SK-N-SH (cell line): Measurements from ENCODE around the gene PRSS48.

Source experiments
- ELF1 ChIP-seq: IDR thresholded peaks from 2 replicates; pipeline ENCODE4 v1.4.0; 2012
- JUND ChIP-seq: IDR thresholded peaks from 2 replicates; pipeline ENCODE4 v1.4.0; 2012
- MXI1 ChIP-seq: IDR thresholded peaks from 2 replicates; pipeline ENCODE4 v1.6.1; 2012; ENCODE audit warnings: mild to moderate bottlenecking, low read depth, low read length, improper control_type of control experiment
- POLR2AphosphoS5 ChIP-seq: IDR thresholded peaks from 2 replicates; pipeline ENCODE4 v1.6.1; 2012; ENCODE audit warnings: low read depth, low read length
- RAD21 ChIP-seq: IDR thresholded peaks from 2 replicates; pipeline ENCODE4 v1.6.1; 2012; ENCODE audit warnings: mild to moderate bottlenecking, low read length
- RFX5 ChIP-seq: IDR thresholded peaks from 2 replicates; pipeline ENCODE4 v1.6.1; 2012; ENCODE audit warnings: mild to moderate bottlenecking, improper control_type of control experiment, low read length
- SMC3 ChIP-seq: IDR thresholded peaks from 2 replicates; pipeline ENCODE4 v1.6.1; 2012; ENCODE audit warnings: low read depth, low read length, improper control_type of control experiment
- TEAD4 ChIP-seq: IDR thresholded peaks from 2 replicates; pipeline ENCODE4 v1.4.0; 2012; ENCODE audit warnings: mild to moderate bottlenecking, borderline replicate concordance; ENCODE audit not compliant: insufficient read depth
- YY1 ChIP-seq: IDR thresholded peaks from 2 replicates; pipeline ENCODE4 v1.4.0; 2012; ENCODE audit warnings: low read depth, mild to moderate bottlenecking
- TF ChIP-seq, protein P1 (sequence below): fragments of 200-600 bp; sonication (generic); IDR thresholded peaks from 2 replicates; pipeline ENCODE4 v1.6.1; 2017; ENCODE audit warnings: antibody characterized with exemption, mild to moderate bottlenecking, moderate library complexity
- TF ChIP-seq, protein P2 (sequence below): IDR thresholded peaks from 2 replicates; pipeline ENCODE4 v1.4.0; 2012; ENCODE audit warnings: low read depth
- TF ChIP-seq, protein P3 (sequence below): fragments of 150-350 bp; IDR thresholded peaks from 2 replicates; pipeline ENCODE4 v1.6.1; 2016; ENCODE audit warnings: mild to moderate bottlenecking, low read depth, low read length
- TF ChIP-seq, protein P4 (sequence below): IDR thresholded peaks from 2 replicates; pipeline ENCODE4; 2012
- TF ChIP-seq, protein P5 (sequence below): IDR thresholded peaks from 2 replicates; pipeline ENCODE4 v1.6.1; 2012; ENCODE audit warnings: mild to moderate bottlenecking, low read depth, low read length, moderate library complexity

DNA sequence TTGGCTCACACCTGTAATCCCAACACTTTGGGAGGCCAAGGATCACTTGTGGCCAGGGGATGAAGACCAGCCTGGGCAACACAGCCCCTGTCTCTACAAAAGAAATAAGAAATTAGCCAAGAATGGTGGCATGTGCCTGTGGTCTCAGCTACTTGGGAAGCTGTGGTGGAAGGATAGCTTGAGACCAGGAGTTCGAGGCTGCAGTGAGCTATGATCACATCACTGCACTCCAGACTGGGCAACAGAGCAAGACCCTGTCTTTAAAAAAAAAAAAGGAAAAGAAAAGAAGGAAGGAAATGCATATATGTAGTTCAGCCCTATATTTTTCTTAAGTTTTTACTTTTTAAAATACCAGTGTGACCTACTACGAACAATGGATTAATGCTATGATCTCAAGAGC is 15.1 kb downstream of the PRSS48 start:
- TF ChIP-seq RAD21 (no peak), RFX5 (no peak), TEAD4 (no peak), MXI1 (no peak), JUND (no peak), SMC3 (no peak), POLR2AphosphoS5 (no peak), ELF1 (no peak), YY1 (no peak)
- TF ChIP-seq, protein P1, sequence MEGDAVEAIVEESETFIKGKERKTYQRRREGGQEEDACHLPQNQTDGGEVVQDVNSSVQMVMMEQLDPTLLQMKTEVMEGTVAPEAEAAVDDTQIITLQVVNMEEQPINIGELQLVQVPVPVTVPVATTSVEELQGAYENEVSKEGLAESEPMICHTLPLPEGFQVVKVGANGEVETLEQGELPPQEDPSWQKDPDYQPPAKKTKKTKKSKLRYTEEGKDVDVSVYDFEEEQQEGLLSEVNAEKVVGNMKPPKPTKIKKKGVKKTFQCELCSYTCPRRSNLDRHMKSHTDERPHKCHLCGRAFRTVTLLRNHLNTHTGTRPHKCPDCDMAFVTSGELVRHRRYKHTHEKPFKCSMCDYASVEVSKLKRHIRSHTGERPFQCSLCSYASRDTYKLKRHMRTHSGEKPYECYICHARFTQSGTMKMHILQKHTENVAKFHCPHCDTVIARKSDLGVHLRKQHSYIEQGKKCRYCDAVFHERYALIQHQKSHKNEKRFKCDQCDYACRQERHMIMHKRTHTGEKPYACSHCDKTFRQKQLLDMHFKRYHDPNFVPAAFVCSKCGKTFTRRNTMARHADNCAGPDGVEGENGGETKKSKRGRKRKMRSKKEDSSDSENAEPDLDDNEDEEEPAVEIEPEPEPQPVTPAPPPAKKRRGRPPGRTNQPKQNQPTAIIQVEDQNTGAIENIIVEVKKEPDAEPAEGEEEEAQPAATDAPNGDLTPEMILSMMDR, result no peak
- TF ChIP-seq, protein P2, sequence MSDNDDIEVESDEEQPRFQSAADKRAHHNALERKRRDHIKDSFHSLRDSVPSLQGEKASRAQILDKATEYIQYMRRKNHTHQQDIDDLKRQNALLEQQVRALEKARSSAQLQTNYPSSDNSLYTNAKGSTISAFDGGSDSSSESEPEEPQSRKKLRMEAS, result no peak
- TF ChIP-seq, protein P3, sequence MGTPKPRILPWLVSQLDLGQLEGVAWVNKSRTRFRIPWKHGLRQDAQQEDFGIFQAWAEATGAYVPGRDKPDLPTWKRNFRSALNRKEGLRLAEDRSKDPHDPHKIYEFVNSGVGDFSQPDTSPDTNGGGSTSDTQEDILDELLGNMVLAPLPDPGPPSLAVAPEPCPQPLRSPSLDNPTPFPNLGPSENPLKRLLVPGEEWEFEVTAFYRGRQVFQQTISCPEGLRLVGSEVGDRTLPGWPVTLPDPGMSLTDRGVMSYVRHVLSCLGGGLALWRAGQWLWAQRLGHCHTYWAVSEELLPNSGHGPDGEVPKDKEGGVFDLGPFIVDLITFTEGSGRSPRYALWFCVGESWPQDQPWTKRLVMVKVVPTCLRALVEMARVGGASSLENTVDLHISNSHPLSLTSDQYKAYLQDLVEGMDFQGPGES, result no peak
- TF ChIP-seq, protein P4, sequence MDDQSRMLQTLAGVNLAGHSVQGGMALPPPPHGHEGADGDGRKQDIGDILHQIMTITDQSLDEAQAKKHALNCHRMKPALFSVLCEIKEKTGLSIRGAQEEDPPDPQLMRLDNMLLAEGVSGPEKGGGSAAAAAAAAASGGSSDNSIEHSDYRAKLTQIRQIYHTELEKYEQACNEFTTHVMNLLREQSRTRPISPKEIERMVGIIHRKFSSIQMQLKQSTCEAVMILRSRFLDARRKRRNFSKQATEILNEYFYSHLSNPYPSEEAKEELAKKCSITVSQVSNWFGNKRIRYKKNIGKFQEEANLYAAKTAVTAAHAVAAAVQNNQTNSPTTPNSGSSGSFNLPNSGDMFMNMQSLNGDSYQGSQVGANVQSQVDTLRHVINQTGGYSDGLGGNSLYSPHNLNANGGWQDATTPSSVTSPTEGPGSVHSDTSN, result no peak
- TF ChIP-seq, protein P5, sequence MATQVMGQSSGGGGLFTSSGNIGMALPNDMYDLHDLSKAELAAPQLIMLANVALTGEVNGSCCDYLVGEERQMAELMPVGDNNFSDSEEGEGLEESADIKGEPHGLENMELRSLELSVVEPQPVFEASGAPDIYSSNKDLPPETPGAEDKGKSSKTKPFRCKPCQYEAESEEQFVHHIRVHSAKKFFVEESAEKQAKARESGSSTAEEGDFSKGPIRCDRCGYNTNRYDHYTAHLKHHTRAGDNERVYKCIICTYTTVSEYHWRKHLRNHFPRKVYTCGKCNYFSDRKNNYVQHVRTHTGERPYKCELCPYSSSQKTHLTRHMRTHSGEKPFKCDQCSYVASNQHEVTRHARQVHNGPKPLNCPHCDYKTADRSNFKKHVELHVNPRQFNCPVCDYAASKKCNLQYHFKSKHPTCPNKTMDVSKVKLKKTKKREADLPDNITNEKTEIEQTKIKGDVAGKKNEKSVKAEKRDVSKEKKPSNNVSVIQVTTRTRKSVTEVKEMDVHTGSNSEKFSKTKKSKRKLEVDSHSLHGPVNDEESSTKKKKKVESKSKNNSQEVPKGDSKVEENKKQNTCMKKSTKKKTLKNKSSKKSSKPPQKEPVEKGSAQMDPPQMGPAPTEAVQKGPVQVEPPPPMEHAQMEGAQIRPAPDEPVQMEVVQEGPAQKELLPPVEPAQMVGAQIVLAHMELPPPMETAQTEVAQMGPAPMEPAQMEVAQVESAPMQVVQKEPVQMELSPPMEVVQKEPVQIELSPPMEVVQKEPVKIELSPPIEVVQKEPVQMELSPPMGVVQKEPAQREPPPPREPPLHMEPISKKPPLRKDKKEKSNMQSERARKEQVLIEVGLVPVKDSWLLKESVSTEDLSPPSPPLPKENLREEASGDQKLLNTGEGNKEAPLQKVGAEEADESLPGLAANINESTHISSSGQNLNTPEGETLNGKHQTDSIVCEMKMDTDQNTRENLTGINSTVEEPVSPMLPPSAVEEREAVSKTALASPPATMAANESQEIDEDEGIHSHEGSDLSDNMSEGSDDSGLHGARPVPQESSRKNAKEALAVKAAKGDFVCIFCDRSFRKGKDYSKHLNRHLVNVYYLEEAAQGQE, result no peak
